Fibroblast of skin of right quadriceps (primary cell): ENCODE results near the gene SRP54.
"Not testable (repeated sequence)": the region's sequence is repeated elsewhere in the genome, so short reads cannot be mapped to it uniquely, and the experiment has no call there.

Experiments
- DNase-seq: peaks from one replicate; pipeline ENCODE4 v3.0.0-alpha.2; 2013

The SRP54 gene

GRCh38 chr14:34982421-34983147 is at the start of gene SRP54:
SRP54 (plus strand) TSS chr14:34982992; CDS start chr14:34996710, 13,718 bp downstream.
- DNase-seq: peak; percentile 97

- DNase-seq: no peak
Observed at GRCh38 chr14:34933301-34933700, 49.5 kb upstream of the SRP54 start.

DNA sequence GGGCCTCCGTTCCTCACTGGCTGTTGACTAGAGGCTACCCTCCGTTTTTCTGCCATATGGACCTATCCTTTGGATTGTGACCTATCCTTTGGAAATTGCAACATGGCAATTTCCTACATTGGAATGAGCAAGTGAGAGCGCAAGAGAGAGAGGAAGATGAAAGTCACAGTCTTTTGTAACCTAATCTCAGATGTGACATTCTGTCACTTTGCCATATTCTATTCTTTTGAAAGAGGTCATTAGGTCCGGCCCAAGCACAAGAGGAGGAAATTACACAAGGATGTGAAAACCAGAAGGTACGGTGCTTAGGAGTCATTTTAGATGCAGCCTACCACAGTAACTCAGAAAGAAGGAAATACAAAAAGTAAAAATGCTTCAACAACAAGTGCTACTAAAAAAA is 47.3 kb upstream of the SRP54 start:
- DNase-seq: no peak

DNA sequence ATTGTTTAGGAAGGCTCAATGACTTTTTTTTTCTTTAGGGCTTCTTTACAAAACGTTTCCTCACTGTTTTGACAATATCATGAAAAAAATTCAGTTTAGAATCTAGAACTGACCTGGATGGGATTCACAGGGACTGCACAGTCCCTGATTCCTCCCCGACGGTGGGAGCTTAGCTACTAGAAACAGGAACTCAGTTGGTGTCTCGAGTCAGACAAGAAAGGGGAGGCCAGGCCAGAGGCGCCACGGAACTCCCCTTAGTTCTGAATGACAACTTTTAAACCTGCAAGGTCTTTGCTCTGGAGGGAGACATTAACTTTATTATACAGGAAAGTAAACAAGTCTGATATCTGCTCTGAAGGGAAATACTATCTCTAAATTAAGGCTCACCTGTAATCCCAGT is 45.4 kb upstream of the SRP54 start:
- DNase-seq: no peak

GRCh38 chr14:34937876-34938275 is 44.9 kb upstream of the SRP54 start:
- no peak for DNase-seq

GRCh38 chr14:34943506-34943905 is 39.3 kb upstream of the SRP54 start:
- no peak for DNase-seq

GRCh38 chr14:34944744-34945143 is 38.0 kb upstream of the SRP54 start:
- DNase-seq: no peak

DNA sequence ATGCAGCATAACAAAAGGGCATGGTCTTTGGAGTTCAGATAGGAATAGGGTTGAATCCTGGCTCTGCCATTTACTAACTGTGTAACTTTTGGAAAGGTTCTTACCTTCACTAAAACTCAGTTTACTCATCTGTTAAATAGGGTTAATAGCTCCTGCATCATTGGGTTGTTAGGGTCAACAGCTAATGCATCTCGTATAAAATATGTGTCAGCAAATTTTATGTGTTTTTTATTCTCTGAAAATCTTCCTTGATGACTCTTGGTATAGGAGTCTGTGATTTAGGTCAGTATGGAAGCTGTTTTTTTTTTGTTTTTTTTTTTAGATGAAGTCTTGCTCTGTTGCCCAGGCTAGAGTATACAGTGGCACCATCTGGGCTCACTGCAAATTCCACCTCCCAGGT is 36.1 kb upstream of the SRP54 start:
- no peak for DNase-seq

GRCh38 chr14:34951286-34951685 is 31.5 kb upstream of the SRP54 start:
- DNase-seq: peak; percentile 59

DNA sequence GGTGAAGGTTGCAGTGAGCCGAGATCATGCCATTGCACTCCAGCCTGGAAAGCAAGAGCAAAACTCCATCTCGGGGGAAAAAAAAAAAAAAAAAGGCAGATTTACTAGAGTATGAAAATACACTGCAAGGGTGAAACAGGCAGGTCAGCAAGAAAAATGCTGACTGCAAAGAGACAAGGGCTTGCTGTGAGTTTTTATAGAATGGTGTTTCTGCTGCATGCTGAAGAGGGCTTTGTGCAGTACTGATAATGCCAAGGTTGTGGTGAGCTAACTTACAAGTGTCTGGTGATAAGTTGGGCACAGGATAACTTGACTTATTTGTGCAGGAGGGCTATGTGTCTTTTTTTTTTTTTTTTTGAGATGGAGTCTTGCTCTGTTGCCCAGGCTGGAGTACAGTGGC is 25.9 kb upstream of the SRP54 start:
- no peak for DNase-seq

- no peak for DNase-seq
Observed at GRCh38 chr14:34957771-34958286, 25.0 kb upstream of the SRP54 start.

DNA sequence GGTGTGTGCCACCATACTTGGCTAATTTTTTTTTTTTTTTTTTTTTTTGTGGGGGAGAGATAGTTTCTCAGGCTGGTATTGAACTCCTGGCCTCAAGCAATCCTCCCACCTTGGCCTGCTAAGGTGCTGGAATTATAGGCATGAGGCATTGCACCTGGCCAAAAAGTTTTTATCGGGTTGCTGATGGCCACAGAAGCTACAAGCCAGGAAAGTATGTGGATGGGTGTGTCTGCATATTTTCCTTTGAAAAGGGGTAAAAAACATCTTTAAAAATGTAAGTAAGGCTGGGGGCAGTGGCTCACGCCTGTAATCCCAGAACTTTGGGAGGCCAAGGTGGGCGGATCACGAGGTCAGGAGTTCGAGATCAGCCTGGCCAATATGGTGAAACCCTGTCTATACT is 20.7 kb upstream of the SRP54 start:
- DNase-seq: not testable (repeated sequence)

GRCh38 chr14:34964977-34965764 is 17.6 kb upstream of the SRP54 start:
- no peak for DNase-seq

DNA sequence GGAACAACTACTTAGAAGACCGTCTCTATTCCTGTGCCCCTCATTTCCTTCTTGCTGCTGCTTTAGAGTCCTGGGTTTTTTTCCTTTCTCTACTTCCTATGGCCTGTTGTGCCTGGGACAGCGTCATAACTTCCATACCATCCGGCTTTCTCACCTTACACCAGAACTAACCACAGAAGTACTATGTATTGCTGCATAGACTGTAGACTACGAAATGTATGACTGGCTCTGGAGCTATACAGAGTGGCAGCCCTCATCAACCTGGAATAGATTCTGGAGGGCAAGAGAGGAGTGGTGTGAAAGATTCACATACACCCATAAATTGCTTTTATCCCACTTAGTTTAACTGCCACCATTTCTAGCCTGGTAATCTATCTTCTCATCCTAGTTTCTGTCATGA is 16.9 kb upstream of the SRP54 start:
- no peak for DNase-seq

- no peak for DNase-seq
Observed at GRCh38 chr14:34966413-34966812, 16.4 kb upstream of the SRP54 start.

- no peak for DNase-seq
Observed at GRCh38 chr14:34970665-34971064, 12.1 kb upstream of the SRP54 start.

- DNase-seq: peak; percentile 39
Observed at GRCh38 chr14:34971381-34971780, 11.4 kb upstream of the SRP54 start.

DNA sequence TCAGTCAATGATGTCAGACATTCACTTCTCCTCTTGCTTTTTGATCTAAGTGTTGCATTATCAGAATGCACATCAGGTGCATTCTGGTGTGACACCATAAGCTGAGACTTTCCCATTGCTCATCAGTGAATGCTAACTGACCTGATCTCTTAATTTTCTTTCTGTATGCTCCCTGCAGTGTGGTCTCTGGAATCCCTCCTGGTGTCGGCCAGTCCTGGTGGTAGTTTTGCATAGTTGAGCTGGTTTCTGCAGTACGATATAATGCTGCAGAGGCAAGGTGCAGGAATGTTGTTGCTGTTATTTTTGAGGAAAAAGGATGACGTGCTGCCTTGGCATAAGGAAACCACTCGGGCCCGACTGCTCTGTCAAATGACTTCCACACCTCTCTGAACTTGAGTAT is 11.0 kb upstream of the SRP54 start:
- DNase-seq: no peak

- no peak for DNase-seq
Observed at GRCh38 chr14:34978444-34978843, 4.3 kb upstream of the SRP54 start.

DNA sequence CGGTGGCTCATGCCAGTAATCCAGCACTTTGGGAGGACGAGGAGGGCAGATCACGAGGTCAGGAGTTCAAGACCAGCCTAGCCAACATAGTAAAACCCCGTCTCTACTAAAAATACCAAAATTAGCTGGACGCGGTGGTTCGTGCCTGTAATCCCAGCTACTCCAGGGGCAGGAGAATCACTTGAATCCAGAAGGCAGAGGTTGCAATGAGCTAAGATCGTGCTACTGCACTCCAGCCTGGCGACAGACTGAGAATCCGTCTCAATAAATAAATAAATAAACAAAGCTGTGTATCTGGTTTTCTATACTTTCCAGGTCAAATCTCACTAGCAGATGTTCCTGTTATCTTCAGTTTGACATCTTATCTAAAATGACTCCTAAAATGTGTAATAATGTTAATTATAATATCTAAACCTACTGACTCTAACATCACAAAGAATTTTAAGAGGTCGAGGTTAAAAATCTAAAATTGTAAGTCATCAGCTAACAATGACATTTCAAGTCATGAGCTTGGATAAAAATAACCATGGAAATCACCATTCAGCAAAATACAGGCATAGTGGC is 2.4 kb upstream of the SRP54 start:
- DNase-seq: no peak

GRCh38 chr14:34981743-34982420 is 910 bp upstream of the SRP54 start:
- no peak for DNase-seq

DNA sequence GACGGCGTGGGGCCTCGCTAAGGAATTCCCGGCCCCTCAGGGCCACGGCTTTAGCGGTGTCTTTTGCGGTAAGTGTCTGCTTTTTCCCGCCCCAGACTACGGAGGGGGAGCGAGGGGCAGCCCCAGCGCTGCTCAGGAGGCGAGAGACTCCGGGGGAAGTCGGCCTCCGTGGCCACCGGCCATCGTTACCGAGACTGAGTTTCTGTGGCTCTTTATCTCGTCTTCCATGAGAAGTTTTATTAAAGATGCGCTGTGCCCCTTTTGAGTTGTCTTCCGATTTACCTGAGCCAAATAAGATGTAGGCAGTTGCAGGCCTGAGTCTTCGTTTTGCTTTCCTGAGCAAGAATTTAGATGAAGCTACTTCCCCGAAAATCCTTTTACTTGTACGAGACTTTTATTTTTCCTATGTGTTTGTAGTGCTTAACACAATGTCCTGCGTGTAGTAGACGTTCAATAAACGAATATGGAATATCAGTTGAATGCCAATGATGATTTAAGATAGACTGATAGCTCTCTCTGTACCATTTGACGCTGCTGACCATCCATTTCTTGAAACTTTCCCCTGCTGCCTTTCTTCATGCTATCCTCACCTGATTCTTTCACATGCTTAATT is 462 bp downstream of the SRP54 start:
- no peak for DNase-seq

DNA sequence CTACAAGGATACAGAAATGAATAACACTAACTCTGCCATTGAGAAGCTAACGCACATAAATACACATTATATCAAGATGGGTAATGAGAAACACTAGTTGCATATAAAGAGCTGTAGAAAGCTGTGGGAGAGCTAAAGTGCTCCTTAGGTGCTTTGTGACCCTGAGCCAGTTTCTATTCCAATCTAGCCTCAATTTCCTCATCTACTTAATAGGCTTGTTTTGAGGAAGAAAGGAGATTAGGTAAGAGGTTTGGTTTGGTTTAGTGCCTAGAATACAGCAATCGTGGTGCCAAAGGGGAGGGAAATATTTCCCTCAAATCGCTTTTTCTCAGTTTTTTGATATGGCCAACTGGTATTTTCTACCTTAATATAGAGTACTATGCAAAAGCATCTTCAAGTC is 994 bp downstream of the SRP54 start:
- DNase-seq: no peak
